ENCODE data around the gene ZNF335.
"Not testable (repeated sequence)": the region's sequence is repeated elsewhere in the genome, so short reads cannot be mapped to it uniquely, and the experiment has no call there.

Gene ZNF335

GRCh38 chr20:45933266-45934045, 38.5 kb downstream of the ZNF335 start:
- in situ Hi-C loops (cut with MboI; ENCODE audit: low pct_unique_long_range_greater_than_20kb, low sequenced_read_pairs, unreplicated experiment), result no loop called here
- peak; percentile 76 for DNase-seq (ENCODE audit: low spot score)
- peak; percentile 37 for TF ChIP-seq CTCF (IDR thresholded peaks at IDR 0.05; ENCODE audit: extremely low read depth, insufficient read depth, missing control alignments)

GRCh38 chr20:45931680-45932079, 40.3 kb downstream of the ZNF335 start:
- in situ Hi-C loops (cut with MboI; ENCODE audit: low pct_unique_long_range_greater_than_20kb, low sequenced_read_pairs, unreplicated experiment); DNase-seq (ENCODE audit: low spot score): not testable (repeated sequence)

- in situ Hi-C loops (cut with MboI; ENCODE audit: low pct_unique_long_range_greater_than_20kb, low sequenced_read_pairs, unreplicated experiment), result no loop called here
- DNase-seq (ENCODE audit: low spot score), result no peak
- no peak for TF ChIP-seq CTCF (IDR thresholded peaks at IDR 0.05; ENCODE audit: extremely low read depth, insufficient read depth, missing control alignments)
These were observed 44.7 kb downstream of the ZNF335 start for GRCh38 chr20:45927071-45927878.

GRCh38 chr20:45926731-45927070, 45.3 kb downstream of the ZNF335 start:
- TF ChIP-seq CTCF (IDR thresholded peaks at IDR 0.05; ENCODE audit: extremely low read depth, insufficient read depth, missing control alignments), result no peak
- in situ Hi-C loops (cut with MboI; ENCODE audit: low pct_unique_long_range_greater_than_20kb, low sequenced_read_pairs, unreplicated experiment), result no loop called here
- no peak for DNase-seq (ENCODE audit: low spot score)

- in situ Hi-C loops (cut with MboI; ENCODE audit: low pct_unique_long_range_greater_than_20kb, low sequenced_read_pairs, unreplicated experiment), result no loop called here
- no peak for TF ChIP-seq CTCF (IDR thresholded peaks at IDR 0.05; ENCODE audit: extremely low read depth, insufficient read depth, missing control alignments)
- no peak for DNase-seq (ENCODE audit: low spot score)
These were observed 46.0 kb downstream of the ZNF335 start for GRCh38 chr20:45925821-45926506.

- DNase-seq (ENCODE audit: low spot score), result no peak
- in situ Hi-C loops (cut with MboI; ENCODE audit: low pct_unique_long_range_greater_than_20kb, low sequenced_read_pairs, unreplicated experiment), result no loop called here
- TF ChIP-seq CTCF (IDR thresholded peaks at IDR 0.05; ENCODE audit: extremely low read depth, insufficient read depth, missing control alignments), result no peak
These were observed 47.4 kb downstream of the ZNF335 start for GRCh38 chr20:45924391-45925261.
